Activated CD4-positive, alpha-beta memory T cell treated with anti-CD3 and anti-CD28 coated beads, Interleukin-2, amount 10 ng/mL, durations not matched to agents 7 days and 5 days (primary cell): ENCODE results near the gene TOR1B. TPM values are rescaled to one million over a fixed set of nuclear protein-coding genes. Genes with fewer than 3 reads are reported as not detected.
"Not testable (repeated sequence)": the region's sequence is repeated elsewhere in the genome, so short reads cannot be mapped to it uniquely, and the experiment has no call there.

Source experiments
- CTCF ChIA-PET: fragments of 350-600 bp; sonication (Branson Sonifier 250); formaldehyde crosslinking; loops from one replicate; lab custom pipeline; 2021; ENCODE audit warnings: antibody characterized with exemption, inconsistent platforms; lab: Charles Lee
- POLR2A ChIA-PET: fragments of 350-600 bp; sonication (Branson Sonifier 250); formaldehyde crosslinking; loops from one replicate; lab custom pipeline; 2021; ENCODE audit warnings: antibody characterized with exemption; lab: Charles Lee
- DNase-seq: peaks from one replicate; pipeline ENCODE4 v3.0.0-alpha.2; 2020
- H3K27ac Mint-ChIP-seq: one replicate; pipeline ENCODE4 v1.8.0; 2021; ENCODE audit warnings: mild to moderate bottlenecking, mixed read lengths
- H3K27me3 Mint-ChIP-seq: one replicate; pipeline ENCODE4 v1.8.0; 2021; ENCODE audit warnings: mixed read lengths
- H3K36me3 Mint-ChIP-seq: one replicate; pipeline ENCODE4 v1.8.0; 2021; ENCODE audit warnings: low read depth, mixed read lengths
- H3K4me1 Mint-ChIP-seq: one replicate; pipeline ENCODE4 v1.8.0; 2021; ENCODE audit warnings: mixed read lengths
- H3K4me3 Mint-ChIP-seq: one replicate; pipeline ENCODE4 v1.8.0; 2021; ENCODE audit warnings: mild to moderate bottlenecking, mixed read lengths
- H3K9me3 Mint-ChIP-seq: one replicate; pipeline ENCODE4 v1.8.0; 2021; ENCODE audit warnings: mixed read lengths
- total RNA-seq, 2 experiments: library from RNA; stranded (reverse); gene quantifications; one replicate each; pipeline ENCODE4 v1.2.3, GENCODE V29; 2021

TOR1B gene
- total RNA-seq, 2 experiments from 2014 or later, result 29.0 to 30.8 TPM

DNA sequence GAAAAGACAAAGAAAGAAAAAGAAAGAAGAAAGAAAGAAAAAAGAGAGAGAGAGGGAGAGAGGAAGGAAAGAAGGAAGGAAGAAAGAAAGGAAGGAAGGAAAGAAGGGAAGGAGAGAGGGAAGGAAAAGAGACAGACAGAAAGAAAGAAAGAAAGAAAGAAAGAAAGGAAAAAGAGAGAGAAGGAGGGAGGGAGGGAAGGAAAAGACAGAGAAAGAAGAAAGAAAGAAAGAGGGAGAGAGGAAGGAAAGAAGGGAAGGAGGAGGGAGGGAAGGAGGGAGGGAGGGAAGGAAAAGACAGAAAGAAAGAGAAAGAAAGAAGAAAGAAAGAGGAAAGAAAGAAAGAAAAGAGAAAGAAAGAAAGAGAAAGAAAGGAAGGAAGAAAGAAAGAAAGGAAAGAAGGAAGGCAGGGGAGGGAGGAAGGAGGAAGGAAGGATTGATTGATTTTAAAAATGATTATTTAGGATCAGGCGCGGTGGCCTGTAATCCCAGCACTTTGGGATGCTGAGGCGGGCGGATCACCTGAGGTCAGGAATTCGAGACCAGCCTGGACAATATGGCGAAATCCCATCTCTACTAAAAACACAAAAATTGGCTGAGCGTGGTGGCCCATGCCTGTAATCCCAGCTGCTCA, 23.3 kb upstream of the TOR1B start:
- Mint-ChIP-seq H3K27me3 (peaks cover 18% of the 10 kb centered on the region), H3K4me3 (no peak overlapping the region), H3K4me1 (peaks cover 14% of the 10 kb centered on the region), H3K9me3 (no peaks in the 10 kb centered on the region), H3K27ac (no peak overlapping the region), H3K36me3 (no peaks in the 10 kb centered on the region)
- ChIA-PET POLR2A (no interaction called here), CTCF (interaction anchor here (1.2 kb wide), 1 partner anchor 43 kb away, joined by 5 read pairs; no protein-coding TSS in a partner anchor)
- no peak for DNase-seq

DNA sequence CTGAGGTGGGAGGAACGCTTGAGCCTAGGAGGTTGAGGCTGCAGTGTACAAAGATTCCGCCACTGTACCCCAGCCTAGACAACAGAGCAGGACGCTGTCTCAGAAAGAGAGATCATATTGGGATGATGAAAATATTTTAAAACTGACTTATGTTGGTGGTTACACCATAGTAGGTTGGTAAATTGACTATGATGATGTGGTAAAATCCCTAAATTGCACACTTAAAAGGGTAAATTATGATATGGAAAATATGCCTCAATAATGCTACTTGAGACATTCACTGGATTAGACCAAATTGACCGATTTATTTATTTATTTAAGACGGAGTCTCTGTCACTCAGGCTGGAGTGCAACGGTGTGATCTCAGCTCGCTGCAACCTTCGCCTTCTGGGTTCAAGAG, 21.9 kb upstream of the TOR1B start:
- Mint-ChIP-seq H3K27ac (no peak overlapping the region), H3K27me3 (peaks cover 18% of the 10 kb centered on the region), H3K4me3 (no peak overlapping the region), H3K36me3 (no peaks in the 10 kb centered on the region), H3K9me3 (no peaks in the 10 kb centered on the region), H3K4me1 (peaks cover 14% of the 10 kb centered on the region)
- DNase-seq, result no peak
- CTCF ChIA-PET, result interaction anchor here (0.7 to 1.2 kb wide), 6 partner anchors 17 to 1326 kb away, joined by 3 to 5 read pairs (median 4); no protein-coding TSS in a partner anchor
- POLR2A ChIA-PET, result interaction anchor here (1.7 kb wide), 1 partner anchor 44 kb away, joined by 5 read pairs; no protein-coding TSS in a partner anchor

DNA sequence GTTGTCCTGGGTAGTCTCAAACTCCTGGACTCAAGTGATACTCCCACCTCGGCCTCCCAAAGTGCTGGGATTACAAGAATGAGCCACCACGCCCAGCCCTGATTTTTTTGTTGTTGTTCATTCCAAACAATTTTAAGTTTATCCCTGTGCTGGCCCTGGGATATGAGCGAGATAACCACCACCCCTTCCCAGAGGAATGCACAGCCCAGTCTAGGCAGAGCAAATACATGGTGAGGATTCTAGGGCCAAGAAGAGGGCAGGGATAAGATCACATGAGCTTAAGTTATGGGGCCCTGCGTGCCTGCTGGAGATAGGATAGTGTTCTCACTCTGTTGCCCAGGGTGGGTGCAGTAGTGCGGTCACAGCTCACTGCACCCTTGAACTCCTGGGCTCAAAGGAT, 21.0 kb upstream of the TOR1B start:
- ChIA-PET POLR2A (interaction anchor here (1.7 kb wide), 1 partner anchor 44 kb away, joined by 5 read pairs; no protein-coding TSS in a partner anchor), CTCF (interaction anchor here (0.7 to 5.0 kb wide), 6 partner anchors 9 to 318 kb away, joined by 3 to 47 read pairs (median 11); no protein-coding TSS in a partner anchor)
- DNase-seq, result no peak
- Mint-ChIP-seq H3K27ac (no peak overlapping the region), H3K36me3 (no peaks in the 10 kb centered on the region), H3K27me3 (peaks cover 24% of the 10 kb centered on the region), H3K9me3 (no peaks in the 10 kb centered on the region), H3K4me1 (peaks cover 11% of the 10 kb centered on the region), H3K4me3 (no peak overlapping the region)

DNA sequence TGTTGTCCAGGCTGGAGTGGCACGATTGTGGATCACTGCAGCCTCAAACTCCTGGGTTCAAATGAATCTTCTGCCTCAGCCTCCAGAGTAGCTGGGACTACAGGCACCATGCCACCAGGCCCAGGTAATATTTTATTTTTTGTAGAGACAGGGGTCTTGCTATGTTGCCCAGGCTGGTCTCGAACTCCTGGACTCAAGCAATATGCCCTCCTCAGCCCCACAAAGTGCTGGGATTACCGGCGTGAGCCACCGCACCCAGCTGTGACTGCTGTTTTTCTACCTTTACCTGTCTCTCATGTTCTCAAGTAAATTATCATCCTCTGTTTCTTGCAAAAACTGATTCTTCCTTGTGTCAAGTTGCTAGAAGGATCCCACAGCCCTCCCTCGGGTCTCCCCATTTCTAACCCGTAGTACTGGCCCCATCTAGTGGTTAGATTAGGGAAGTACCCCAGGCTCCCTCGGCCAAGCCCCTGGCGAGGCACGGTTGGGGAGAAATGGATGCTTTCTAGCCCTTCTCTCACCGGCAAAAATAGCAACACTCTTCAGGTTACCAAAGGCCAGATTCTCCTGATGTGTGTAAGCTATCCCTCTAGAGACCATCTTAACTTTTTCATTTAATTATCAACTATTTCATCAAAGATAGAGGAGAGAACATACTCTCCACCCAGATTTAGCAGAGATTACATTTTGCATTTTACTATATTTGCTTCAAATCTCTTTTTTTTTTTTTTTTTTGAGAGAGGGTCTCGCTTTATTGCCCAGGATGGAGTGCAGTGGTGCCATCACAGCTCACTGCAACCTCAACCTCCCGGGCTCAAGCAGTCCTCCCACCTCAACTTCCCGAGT, 19.2 kb upstream of the TOR1B start:
- Mint-ChIP-seq H3K27ac (no peak overlapping the region), H3K36me3 (no peaks in the 10 kb centered on the region), H3K27me3 (peaks cover 30% of the 10 kb centered on the region), H3K4me3 (no peak overlapping the region), H3K9me3 (no peaks in the 10 kb centered on the region), H3K4me1 (peaks cover 3% of the 10 kb centered on the region)
- ChIA-PET CTCF (interaction anchor here (0.7 to 5.0 kb wide), 14 partner anchors 11 to 652 kb away, joined by 3 to 47 read pairs (median 4); partner anchors contain the start of gene PTGES), POLR2A (interaction anchor here (1.1 kb wide), 1 partner anchor 46 kb away, joined by 3 read pairs; no protein-coding TSS in a partner anchor)
- DNase-seq, result peak; percentile 74

DNA sequence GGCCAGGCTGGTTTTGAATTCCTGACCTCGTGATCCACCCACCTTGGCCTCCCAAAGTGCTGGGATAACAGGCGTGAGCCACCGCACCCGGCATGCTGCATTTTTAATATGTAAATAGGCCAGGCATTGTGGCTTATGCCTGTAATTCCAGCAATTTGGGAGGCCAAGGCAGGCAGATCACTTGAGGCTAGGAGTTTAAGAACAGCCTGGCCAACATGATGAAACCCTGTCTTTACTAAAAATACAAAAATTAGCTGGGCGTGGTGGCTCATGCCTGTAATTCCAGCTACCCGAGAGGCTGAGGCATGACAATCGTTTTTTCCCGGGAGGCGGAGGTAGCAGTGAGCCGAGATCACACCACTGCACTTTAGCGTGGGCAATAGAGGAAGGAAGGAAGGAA, 18.0 kb upstream of the TOR1B start:
- ChIA-PET POLR2A (interaction anchor here (1.6 kb wide), 1 partner anchor 58 kb away, joined by 3 read pairs; no protein-coding TSS in a partner anchor), CTCF (interaction anchor here (0.5 to 5.0 kb wide), 8 partner anchors 47 to 653 kb away, joined by 3 to 47 read pairs (median 6); no protein-coding TSS in a partner anchor)
- not testable (repeated sequence) for DNase-seq, H3K27ac Mint-ChIP-seq, H3K4me3 Mint-ChIP-seq, H3K36me3 Mint-ChIP-seq, H3K9me3 Mint-ChIP-seq, H3K4me1 Mint-ChIP-seq
- peaks cover 30% of the 10 kb centered on the region for H3K27me3 Mint-ChIP-seq

DNA sequence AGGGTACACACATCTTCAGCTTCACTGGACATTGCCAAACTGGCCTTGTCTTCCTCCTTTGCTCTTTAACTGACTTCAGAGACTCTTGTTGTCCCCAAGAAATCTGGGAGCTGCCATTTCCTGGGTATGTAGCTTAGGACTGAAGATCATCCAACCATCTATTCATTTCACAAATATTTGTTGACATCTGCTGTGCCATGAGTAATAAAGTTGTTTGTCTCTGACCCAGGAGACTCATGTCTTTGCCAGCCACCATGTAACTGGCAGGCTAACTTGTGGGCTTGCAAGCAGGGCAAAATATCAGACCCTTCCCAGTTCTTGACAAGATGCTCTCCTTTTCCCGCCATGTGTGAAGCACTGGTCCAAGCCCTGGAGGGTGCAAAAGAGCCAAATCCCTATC, 17.1 kb upstream of the TOR1B start:
- no peak overlapping the region for H3K4me3 Mint-ChIP-seq
- DNase-seq, result no peak
- H3K27ac Mint-ChIP-seq, result no peak overlapping the region
- POLR2A ChIA-PET, result interaction anchor here (1.6 kb wide), 1 partner anchor 59 kb away, joined by 3 read pairs; no protein-coding TSS in a partner anchor
- no peaks in the 10 kb centered on the region for H3K36me3 Mint-ChIP-seq
- peaks cover 32% of the 10 kb centered on the region for H3K27me3 Mint-ChIP-seq
- CTCF ChIA-PET, result interaction anchor here (1.0 to 5.0 kb wide), 7 partner anchors 9 to 654 kb away, joined by 3 to 47 read pairs (median 5); no protein-coding TSS in a partner anchor
- H3K4me1 Mint-ChIP-seq, result peaks cover 13% of the 10 kb centered on the region
- H3K9me3 Mint-ChIP-seq, result no peaks in the 10 kb centered on the region

DNA sequence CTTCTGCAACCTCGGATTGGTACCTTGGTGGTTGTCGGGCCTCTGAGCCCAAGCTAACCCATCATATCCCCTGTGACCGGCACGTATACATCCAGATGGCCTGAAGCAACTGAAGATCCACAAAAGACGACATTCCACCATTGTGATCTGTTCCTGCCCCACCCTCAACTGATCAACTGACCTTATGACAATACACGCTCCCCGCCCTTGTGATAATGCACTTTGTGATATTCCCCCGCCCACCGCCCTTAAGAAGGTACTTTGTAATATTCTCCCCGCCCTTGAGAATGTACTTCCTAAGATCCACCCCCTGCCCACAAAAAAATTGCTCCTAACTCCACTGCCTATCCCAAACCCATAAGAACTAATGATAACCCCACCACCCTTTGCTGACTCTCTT, 16.5 kb upstream of the TOR1B start:
- H3K9me3 Mint-ChIP-seq, result no peaks in the 10 kb centered on the region
- H3K27ac Mint-ChIP-seq, result no peak overlapping the region
- CTCF ChIA-PET, result interaction anchor here (1.1 to 5.0 kb wide), 5 partner anchors 10 to 655 kb away, joined by 3 to 47 read pairs (median 5); no protein-coding TSS in a partner anchor
- H3K4me1 Mint-ChIP-seq, result peaks cover 13% of the 10 kb centered on the region
- H3K4me3 Mint-ChIP-seq, result no peak overlapping the region
- no peaks in the 10 kb centered on the region for H3K36me3 Mint-ChIP-seq
- no peak for DNase-seq
- POLR2A ChIA-PET, result interaction anchor here (1.0 to 1.6 kb wide), 2 partner anchors 60 to 61 kb away, joined by 3 read pairs; no protein-coding TSS in a partner anchor
- H3K27me3 Mint-ChIP-seq, result peaks cover 29% of the 10 kb centered on the region

DNA sequence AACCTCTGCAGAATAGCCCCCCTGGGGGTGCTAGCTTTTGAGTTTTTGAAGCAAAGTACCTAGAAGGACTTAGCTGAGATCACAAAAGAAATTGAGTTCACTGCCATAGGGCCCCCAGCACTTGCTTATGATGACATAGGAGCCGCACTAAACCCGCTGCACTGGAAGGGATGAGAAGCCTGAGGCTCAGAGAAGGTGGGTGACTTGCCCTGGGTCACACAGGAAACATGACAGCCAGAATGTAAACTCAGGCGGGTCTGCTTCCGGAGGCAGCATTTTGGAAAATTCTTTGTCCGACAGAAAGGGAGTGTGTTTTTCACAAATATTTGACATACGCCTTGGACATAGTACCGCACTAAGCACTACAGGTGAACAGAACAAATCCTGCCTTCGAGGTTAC, 8.4 kb upstream of the TOR1B start:
- no peaks in the 10 kb centered on the region for H3K9me3 Mint-ChIP-seq
- DNase-seq, result no peak
- no peak overlapping the region for H3K27ac Mint-ChIP-seq
- ChIA-PET POLR2A (interaction anchor here (1.1 kb wide), 1 partner anchor 57 kb away, joined by 3 read pairs; no protein-coding TSS in a partner anchor), CTCF (no interaction called here)
- H3K27me3 Mint-ChIP-seq, result peaks cover 10% of the 10 kb centered on the region
- peaks cover 10% of the 10 kb centered on the region for H3K4me1 Mint-ChIP-seq
- no peaks in the 10 kb centered on the region for H3K36me3 Mint-ChIP-seq
- no peak overlapping the region for H3K4me3 Mint-ChIP-seq

DNA sequence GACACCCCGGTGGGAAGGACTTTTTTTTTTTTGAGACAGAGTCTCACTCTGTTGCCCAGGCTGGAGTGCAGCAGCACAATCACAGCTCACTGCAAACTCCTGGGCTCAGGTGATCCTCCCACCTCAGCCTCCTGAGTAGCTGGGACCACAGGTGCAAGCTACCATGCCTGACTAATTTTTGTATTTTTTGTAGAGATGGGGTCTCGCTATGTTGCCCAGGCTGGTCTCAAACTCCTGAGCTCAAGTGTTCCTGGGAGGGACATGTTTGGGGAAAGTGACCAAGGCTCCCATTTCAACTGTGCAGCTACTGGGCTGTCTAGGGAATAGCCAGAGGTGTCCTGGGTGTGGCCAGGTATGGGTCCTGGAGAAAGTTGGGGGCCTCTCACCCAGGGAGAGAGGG, 7.0 kb upstream of the TOR1B start:
- H3K4me3 Mint-ChIP-seq, DNase-seq, H3K4me1 Mint-ChIP-seq, H3K9me3 Mint-ChIP-seq, H3K27ac Mint-ChIP-seq, POLR2A ChIA-PET, H3K27me3 Mint-ChIP-seq, H3K36me3 Mint-ChIP-seq: not testable (repeated sequence)
- CTCF ChIA-PET, result interaction anchor here (1.0 kb wide), 1 partner anchor 58 kb away, joined by 4 read pairs; no protein-coding TSS in a partner anchor

DNA sequence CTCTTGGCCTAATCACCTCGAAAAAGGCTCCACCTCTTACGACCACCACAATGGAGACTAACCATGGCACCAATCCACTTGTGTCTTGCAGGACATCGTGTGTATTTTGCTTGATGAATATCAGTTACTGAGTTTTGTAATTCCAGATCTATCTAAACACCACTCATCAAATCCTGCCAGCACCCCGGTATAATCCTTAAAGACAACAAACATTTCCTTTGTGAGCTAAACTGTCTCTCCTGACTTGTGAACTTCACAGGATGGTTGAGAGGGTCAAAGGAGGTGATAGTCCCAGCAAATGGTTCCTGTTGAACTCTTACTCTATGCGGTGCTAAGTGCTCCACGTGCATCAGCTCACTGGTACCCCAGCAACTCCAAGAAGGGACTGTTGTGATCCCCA, 4.0 kb upstream of the TOR1B start:
- Mint-ChIP-seq H3K4me3 (no peak overlapping the region), H3K36me3 (peaks cover 2% of the 10 kb centered on the region), H3K27me3 (peaks cover 3% of the 10 kb centered on the region), H3K4me1 (peaks cover 8% of the 10 kb centered on the region), H3K27ac (no peak overlapping the region), H3K9me3 (no peaks in the 10 kb centered on the region)
- DNase-seq, result no peak
- POLR2A ChIA-PET, result no interaction called here
- CTCF ChIA-PET, result interaction anchor here (0.6 to 1.4 kb wide), 3 partner anchors 9 to 206 kb away, joined by 3 to 8 read pairs (median 5); no protein-coding TSS in a partner anchor

DNA sequence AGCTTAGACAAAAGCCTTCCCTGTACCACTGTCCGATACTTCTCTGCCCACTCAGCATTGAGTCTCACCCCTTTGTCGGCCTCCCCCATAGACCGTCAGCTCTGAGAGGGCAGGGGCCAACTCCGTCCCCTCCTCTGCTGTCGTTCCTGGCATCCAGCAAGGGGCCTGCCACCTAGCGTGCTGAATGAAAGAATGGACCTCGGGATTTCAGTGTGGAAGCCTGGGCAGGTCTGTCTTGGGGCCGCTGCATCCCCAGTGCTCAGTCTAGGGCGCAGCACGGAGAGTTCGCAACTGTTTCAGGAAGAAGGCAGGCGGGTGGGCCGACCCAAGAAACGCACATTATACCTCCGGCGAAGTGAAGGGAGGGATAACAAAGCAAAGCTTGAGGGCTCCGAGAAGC, 1.5 kb upstream of the TOR1B start:
- POLR2A ChIA-PET, result no interaction called here
- CTCF ChIA-PET, result interaction anchor here (3.1 kb wide), 1 partner anchor 11 kb away, joined by 10 read pairs; no protein-coding TSS in a partner anchor
- no peak for DNase-seq
- Mint-ChIP-seq H3K9me3 (no peaks in the 10 kb centered on the region), H3K27me3 (no peaks in the 10 kb centered on the region), H3K4me1 (peaks cover 27% of the 10 kb centered on the region), H3K36me3 (peaks cover 19% of the 10 kb centered on the region), H3K27ac (peak overlapping the region; percentile 15), H3K4me3 (peak overlapping the region; percentile 34)

DNA sequence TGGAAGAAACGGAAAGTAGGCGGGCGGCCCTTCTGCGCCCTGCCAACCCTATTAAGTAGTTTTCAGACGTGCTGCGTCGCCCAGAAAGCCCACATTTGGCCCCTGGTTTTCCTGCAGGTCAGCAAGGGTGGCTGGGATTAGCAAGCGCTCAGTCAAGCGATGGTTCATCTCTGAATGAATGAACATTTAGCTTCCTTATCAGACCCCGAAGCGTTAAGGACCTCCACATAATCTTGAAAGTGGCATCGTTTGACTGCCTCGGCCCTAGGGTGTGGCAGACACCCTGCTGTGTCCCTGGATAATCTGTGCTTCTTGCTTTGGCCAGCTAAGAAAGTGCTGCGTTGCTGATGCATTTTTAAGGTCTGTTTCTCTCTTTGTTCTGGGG, 684 bp downstream of the TOR1B start:
- peak; percentile 29 for DNase-seq
- H3K27me3 Mint-ChIP-seq, result no peaks in the 10 kb centered on the region
- H3K27ac Mint-ChIP-seq, result peak overlapping the region; percentile 86
- peak overlapping the region; percentile 90 for H3K4me3 Mint-ChIP-seq
- H3K36me3 Mint-ChIP-seq, result peaks cover 34% of the 10 kb centered on the region
- ChIA-PET CTCF (interaction anchor here (0.7 to 3.1 kb wide), 5 partner anchors 11 to 179 kb away, joined by 3 to 10 read pairs (median 4); no protein-coding TSS in a partner anchor), POLR2A (interaction anchor here (0.8 to 1.8 kb wide), 15 partner anchors 11 to 663 kb away, joined by 3 to 8 read pairs (median 5); partner anchors contain the start of genes C9orf78, NTMT1, TOR1A and USP20)
- H3K9me3 Mint-ChIP-seq, result no peaks in the 10 kb centered on the region
- peaks cover 28% of the 10 kb centered on the region for H3K4me1 Mint-ChIP-seq
